ENCODE results near the gene FASN. TPM values are rescaled to one million over a fixed set of nuclear protein-coding genes. Genes with fewer than 3 reads are reported as not detected.
A peak's percentile ranks its signal among the peaks of the same experiment; 100 is the strongest.

Gene FASN
- total RNA-seq, 6 experiments from 2014 or later, result 108 to 138 (median 112) TPM

GRCh38 chr17:82031885-82032627, 66.0 kb downstream of the FASN start:
- H3K27ac Mint-ChIP-seq, result no peak overlapping the region
- no peak for DNase-seq
- TF ChIP-seq CTCF (IDR thresholded peaks at IDR 0.05), result no peak
- no peaks in the 10 kb centered on the region for H3K9me3 Mint-ChIP-seq
- peaks cover 4% of the 10 kb centered on the region; the same call in 1 of the 2 replicates for H3K27me3 Mint-ChIP-seq (ENCODE audit: insufficient read depth)
- no peaks in the 10 kb centered on the region; the same call in 1 of the 2 replicates for H3K4me1 Mint-ChIP-seq (ENCODE audit: low read depth)
- peaks cover 6% of the 10 kb centered on the region; the same call in 1 of the 2 replicates for H3K36me3 Mint-ChIP-seq (ENCODE audit: low read depth)
- H3K4me3 Mint-ChIP-seq, result peak overlapping the region; percentile 39

GRCh38 chr17:82031303-82031884, 66.6 kb downstream of the FASN start, which contains the start of gene RAC3:
TSS of gene RAC3 (plus strand) at chr17:82031678. CDS start at chr17:82031762, 84 bp downstream.
- no peak within 1 kb of the TSS; the same call in 1 of the 2 replicates for H3K27ac Mint-ChIP-seq
- no peak for TF ChIP-seq CTCF (IDR thresholded peaks at IDR 0.05)
- peak within 1 kb of the TSS; percentile 80 for H3K4me3 Mint-ChIP-seq
- H3K36me3 Mint-ChIP-seq (ENCODE audit: low read depth), result peaks cover 6% of the 10 kb centered on the region; the same call in 1 of the 2 replicates
- no peak for DNase-seq
- H3K9me3 Mint-ChIP-seq, result no peaks in the 10 kb centered on the region
- no peaks in the 10 kb centered on the region; the same call in 1 of the 2 replicates for H3K4me1 Mint-ChIP-seq (ENCODE audit: low read depth)
- H3K27me3 Mint-ChIP-seq (ENCODE audit: insufficient read depth), result peaks cover 4% of the 10 kb centered on the region; the same call in 1 of the 2 replicates

- Mint-ChIP-seq H3K4me3 (peak overlapping the region; percentile 80), H3K9me3 (no peaks in the 10 kb centered on the region), H3K27me3 (ENCODE audit: insufficient read depth) (peaks cover 4% of the 10 kb centered on the region; the same call in 1 of the 2 replicates), H3K27ac (no peak overlapping the region; the same call in 1 of the 2 replicates), H3K36me3 (ENCODE audit: low read depth) (peaks cover 6% of the 10 kb centered on the region; the same call in 1 of the 2 replicates), H3K4me1 (ENCODE audit: low read depth) (no peaks in the 10 kb centered on the region; the same call in 1 of the 2 replicates)
- TF ChIP-seq CTCF (IDR thresholded peaks at IDR 0.05), result peak; percentile 93
- peak; percentile 67 for DNase-seq
Measured at GRCh38 chr17:82030470-82031302, 67.3 kb downstream of the FASN start.

GRCh38 chr17:82029990-82030469, 68.0 kb downstream of the FASN start:
- Mint-ChIP-seq H3K36me3 (ENCODE audit: low read depth) (peaks cover 3% of the 10 kb centered on the region; the same call in 1 of the 2 replicates), H3K4me3 (no peak overlapping the region), H3K9me3 (no peaks in the 10 kb centered on the region), H3K27ac (no peak overlapping the region), H3K27me3 (ENCODE audit: insufficient read depth) (peaks cover 4% of the 10 kb centered on the region), H3K4me1 (ENCODE audit: low read depth) (no peaks in the 10 kb centered on the region; the same call in 1 of the 2 replicates)
- DNase-seq, result no peak
- TF ChIP-seq CTCF (IDR thresholded peaks at IDR 0.05), result no peak

GRCh38 chr17:82029391-82029790, 68.6 kb downstream of the FASN start:
- H3K4me3 Mint-ChIP-seq, result no peak overlapping the region
- H3K27ac Mint-ChIP-seq, result no peak overlapping the region
- TF ChIP-seq CTCF (IDR thresholded peaks at IDR 0.05), result no peak
- H3K36me3 Mint-ChIP-seq (ENCODE audit: low read depth), result no peaks in the 10 kb centered on the region
- DNase-seq, result no peak
- H3K4me1 Mint-ChIP-seq (ENCODE audit: low read depth), result 0 out of 2 replicates have a peak, but pooled peaks cover under 1% of the 10 kb centered on the region
- H3K9me3 Mint-ChIP-seq, result no peaks in the 10 kb centered on the region
- peaks cover 4% of the 10 kb centered on the region for H3K27me3 Mint-ChIP-seq (ENCODE audit: insufficient read depth)

Measured in HFFc6 (cell line).